Tibial nerve (tissue), 4 donors: ENCODE measurements around the gene NFIA.

Experiments used
- CTCF ChIP-seq, 5 experiments: fragments of 200-600 bp in 3 of 5; fragments of 450-650 bp in 2 of 5; sonication (generic) in 3 of 5; IDR thresholded peaks; one replicate each; pipeline ENCODE4 v1.5.1; 2016 to 2019; ENCODE audit warnings: antibody characterized with exemption in 5 of 5, mild to moderate bottlenecking in 3 of 5, moderate library complexity in 2 of 5
- EP300 ChIP-seq, 2 donors: sonication (generic); formaldehyde crosslinking; IDR thresholded peaks; one replicate each; pipeline ENCODE4 v1.6.1; 2017; ENCODE audit warnings: antibody characterized with exemption in 2 of 2, mild to moderate bottlenecking in 1 of 2

GRCh38 chr1:61156576-61157467, 74.5 kb downstream of the NFIA start:
- TF ChIP-seq CTCF (IDR thresholded peaks at IDR 0.05) (no peak), EP300 (IDR thresholded peaks at IDR 0.05) (no peak)
